ENCODE results near the gene RGS19. TPM values are rescaled to one million over a fixed set of nuclear protein-coding genes. Genes with fewer than 3 reads are reported as not detected.
"Not testable (repeated sequence)": the region's sequence is repeated elsewhere in the genome, so short reads cannot be mapped to it uniquely, and the experiment has no call there.

RGS19 gene
- total and polyA plus RNA-seq, 2 of the 8 experiments (the other 6 are each of a cell fraction or from before 2014, with no cell fraction given), result 12.7 to 16.8 TPM

DNA sequence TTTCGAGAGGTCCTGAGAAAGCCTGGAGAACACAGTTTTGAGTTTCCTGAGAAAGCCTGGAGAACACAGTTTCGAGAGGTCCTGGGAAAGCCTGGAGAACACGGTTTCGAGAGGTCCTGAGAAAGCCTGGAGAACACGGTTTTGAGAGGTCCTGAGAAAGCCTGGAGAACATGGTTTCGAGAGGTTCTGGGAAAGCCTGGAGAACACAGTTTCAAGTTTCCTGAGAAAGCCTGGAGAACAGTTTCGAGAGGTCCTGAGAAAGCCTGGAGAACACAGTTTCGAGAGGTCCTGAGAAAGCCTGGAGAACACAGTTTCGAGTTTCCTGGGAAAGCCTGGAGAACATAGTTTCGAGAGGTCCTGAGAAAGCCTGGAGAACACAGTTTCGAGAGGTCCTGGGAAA, 44.2 kb upstream of the RGS19 start:
- H3K79me2 ChIP-seq (ENCODE audit: control insufficient read depth in 1 of 2, insufficient read depth in 2 of 2, low read length in 2 of 2); H2BK12ac ChIP-seq (ENCODE audit: low read depth, low read length); H3K27ac ChIP-seq (ENCODE audit: low read depth, low read length); H2BK15ac ChIP-seq (ENCODE audit: low read length); FAIRE-seq; H3K9ac ChIP-seq (replicated peaks in 1 of 4; ENCODE audit: extremely low read depth in 1 of 4, low read depth in 3 of 4, low read length in 3 of 4); POLR2A ChIA-PET (ENCODE audit: partially characterized antibody); H3K4ac ChIP-seq (replicated peaks; ENCODE audit: insufficient read length, low read depth, low read length); H3K79me1 ChIP-seq (ENCODE audit: low read depth, low read length); H3K56ac ChIP-seq (replicated peaks; ENCODE audit: insufficient read length, low read depth, low read length); H3K4me3 ChIP-seq (ENCODE audit: extremely low read depth in 1 of 4, insufficient read depth in 2 of 4, low read depth in 3 of 4, low read length in 4 of 4); H2AK5ac ChIP-seq (ENCODE audit: low read depth, low read length); H3K9me3 ChIP-seq (ENCODE audit: insufficient read depth in 2 of 2, low read depth in 1 of 2, low read length in 1 of 2); H3K27me3 ChIP-seq (replicated peaks in 1 of 4; ENCODE audit: control insufficient read depth in 3 of 4, extremely low read depth in 1 of 4, insufficient read depth in 3 of 4, low read length in 3 of 4); H3K14ac ChIP-seq (ENCODE audit: insufficient read length); H3K4me2 ChIP-seq (ENCODE audit: insufficient read depth in 1 of 2, low read depth in 2 of 2, low read length in 2 of 2); H3K4me1 ChIP-seq (replicated peaks in 1 of 4; ENCODE audit: control insufficient read depth in 3 of 4, insufficient read depth in 4 of 4, low read length in 3 of 4); H2AFZ ChIP-seq (ENCODE audit: low read length); H2BK20ac ChIP-seq (ENCODE audit: low read length); H4K20me1 ChIP-seq (replicated peaks in 1 of 2; ENCODE audit: control insufficient read depth in 1 of 2, insufficient read depth in 2 of 2, low read length in 2 of 2); H4K5ac ChIP-seq (ENCODE audit: insufficient read length, low read depth, low read length); H4K91ac ChIP-seq (replicated peaks; ENCODE audit: insufficient read length, low read length); H3K18ac ChIP-seq (ENCODE audit: extremely low read depth, low read length); H4K8ac ChIP-seq (ENCODE audit: extremely low read depth, insufficient read depth, low read length); H3K36me3 ChIP-seq (ENCODE audit: control insufficient read depth in 2 of 4, insufficient read depth in 4 of 4, low read length in 3 of 4); H2BK5ac ChIP-seq (ENCODE audit: low read depth, low read length); H3K23ac ChIP-seq (ENCODE audit: insufficient read length); DNase-seq (ENCODE audit: low read depth in 1 of 2, low spot score in 2 of 2); H2BK120ac ChIP-seq (replicated peaks; ENCODE audit: low read depth, low read length); H3K23me2 ChIP-seq (ENCODE audit: low read depth, low read length): not testable (repeated sequence)
- CTCF ChIA-PET (ENCODE audit: partially characterized antibody), result interaction anchor here (2.0 kb wide), 1 partner anchor 21 kb away, joined by 5 read pairs; no protein-coding TSS in a partner anchor
- WGBS, 2 experiments (ENCODE audit: extremely low coverage in 1 of 2, insufficient coverage in 1 of 2, insufficient read length in 1 of 2, insufficient replicate concordance in 2 of 2, low coverage in 1 of 2, low lambda C conversion rate in 2 of 2, missing lambda C conversion rate in 1 of 2), result 88% methylated on average over 11 of the region's 11 CpGs; no CpG with 5 or more reads in 1 of the 2 experiments

DNA sequence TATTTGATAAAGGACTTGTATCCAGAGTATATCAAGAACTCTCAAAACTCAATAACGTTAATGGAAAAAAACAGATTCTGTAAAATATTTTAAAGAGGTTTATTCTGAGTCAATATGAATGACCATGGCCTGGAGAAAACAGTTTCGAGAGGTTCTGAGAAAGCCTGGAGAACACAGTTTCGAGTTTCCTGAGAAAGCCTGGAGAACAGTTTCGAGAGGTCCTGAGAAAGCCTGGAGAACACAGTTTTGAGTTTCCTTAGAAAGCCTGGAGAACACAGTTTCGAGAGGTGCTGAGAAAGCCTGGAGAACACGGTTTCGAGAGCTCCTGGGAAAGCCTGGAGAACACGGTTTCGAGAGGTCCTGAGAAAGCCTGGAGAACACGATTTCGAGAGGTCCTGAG, 43.6 kb upstream of the RGS19 start:
- DNase-seq (ENCODE audit: low read depth in 1 of 2, low spot score in 2 of 2); FAIRE-seq; H2BK12ac ChIP-seq (ENCODE audit: low read depth, low read length); H2BK120ac ChIP-seq (replicated peaks; ENCODE audit: low read depth, low read length); H2BK15ac ChIP-seq (ENCODE audit: low read length); H3K79me2 ChIP-seq (ENCODE audit: control insufficient read depth in 1 of 2, insufficient read depth in 2 of 2, low read length in 2 of 2); H4K5ac ChIP-seq (ENCODE audit: insufficient read length, low read depth, low read length); H3K18ac ChIP-seq (ENCODE audit: extremely low read depth, low read length); H3K56ac ChIP-seq (replicated peaks; ENCODE audit: insufficient read length, low read depth, low read length); H3K14ac ChIP-seq (ENCODE audit: insufficient read length); H3K9ac ChIP-seq (replicated peaks in 1 of 4; ENCODE audit: extremely low read depth in 1 of 4, low read depth in 3 of 4, low read length in 3 of 4); H3K36me3 ChIP-seq (ENCODE audit: control insufficient read depth in 2 of 4, insufficient read depth in 4 of 4, low read length in 3 of 4); H3K23ac ChIP-seq (ENCODE audit: insufficient read length); H3K4me2 ChIP-seq (ENCODE audit: insufficient read depth in 1 of 2, low read depth in 2 of 2, low read length in 2 of 2); H4K8ac ChIP-seq (ENCODE audit: extremely low read depth, insufficient read depth, low read length); H4K20me1 ChIP-seq (replicated peaks in 1 of 2; ENCODE audit: control insufficient read depth in 1 of 2, insufficient read depth in 2 of 2, low read length in 2 of 2); POLR2A ChIA-PET (ENCODE audit: partially characterized antibody); H3K4ac ChIP-seq (replicated peaks; ENCODE audit: insufficient read length, low read depth, low read length); H3K4me1 ChIP-seq (replicated peaks in 1 of 4; ENCODE audit: control insufficient read depth in 3 of 4, insufficient read depth in 4 of 4, low read length in 3 of 4); H3K79me1 ChIP-seq (ENCODE audit: low read depth, low read length); H3K9me3 ChIP-seq (ENCODE audit: insufficient read depth in 2 of 2, low read depth in 1 of 2, low read length in 1 of 2); H3K23me2 ChIP-seq (ENCODE audit: low read depth, low read length); H4K91ac ChIP-seq (replicated peaks; ENCODE audit: insufficient read length, low read length); H3K27me3 ChIP-seq (replicated peaks in 1 of 4; ENCODE audit: control insufficient read depth in 3 of 4, extremely low read depth in 1 of 4, insufficient read depth in 3 of 4, low read length in 3 of 4); H3K27ac ChIP-seq (ENCODE audit: low read depth, low read length); H2AFZ ChIP-seq (ENCODE audit: low read length); H2BK20ac ChIP-seq (ENCODE audit: low read length); H2BK5ac ChIP-seq (ENCODE audit: low read depth, low read length); H3K4me3 ChIP-seq (ENCODE audit: extremely low read depth in 1 of 4, insufficient read depth in 2 of 4, low read depth in 3 of 4, low read length in 4 of 4); H2AK5ac ChIP-seq (ENCODE audit: low read depth, low read length): not testable (repeated sequence)
- 93% methylated on average over 11 of the region's 11 CpGs; no CpG with 5 or more reads in 1 of the 2 experiments for WGBS, 2 experiments (ENCODE audit: extremely low coverage in 1 of 2, insufficient coverage in 1 of 2, insufficient read length in 1 of 2, insufficient replicate concordance in 2 of 2, low coverage in 1 of 2, low lambda C conversion rate in 2 of 2, missing lambda C conversion rate in 1 of 2)
- CTCF ChIA-PET (ENCODE audit: partially characterized antibody), result interaction anchor here (1.6 to 2.0 kb wide), 2 partner anchors 15 to 22 kb away, joined by 4 to 5 read pairs; no protein-coding TSS in a partner anchor
